Gastrocnemius medialis (tissue), 4 donors: Measurements from ENCODE around the gene GASK1A.

Source experiments
- POLR2A ChIP-seq, 2 donors: fragments of 450-650 bp; IDR thresholded peaks; one replicate each; pipeline ENCODE4 v1.6.1; 2017; ENCODE audit warnings: antibody characterized with exemption in 2 of 2, mild to moderate bottlenecking in 2 of 2, moderate library complexity in 2 of 2
- TF ChIP-seq, protein P1 (sequence below), 5 experiments: fragments of 450-650 bp in 3 of 5; fragments of 200-600 bp in 2 of 5; sonication (generic) in 2 of 5; IDR thresholded peaks in 4 of 5; conservative IDR thresholded peaks in 1 of 5; 1 replicate in 4 of 5; 2 replicates in 1 of 5; pipeline ENCODE4 v1.5.1; 2016 to 2019; ENCODE audit warnings: antibody characterized with exemption in 5 of 5, mild to moderate bottlenecking in 3 of 5, moderate library complexity in 3 of 5

- TF ChIP-seq POLR2A (IDR thresholded peaks at IDR 0.05): no peak
- TF ChIP-seq, protein P1, sequence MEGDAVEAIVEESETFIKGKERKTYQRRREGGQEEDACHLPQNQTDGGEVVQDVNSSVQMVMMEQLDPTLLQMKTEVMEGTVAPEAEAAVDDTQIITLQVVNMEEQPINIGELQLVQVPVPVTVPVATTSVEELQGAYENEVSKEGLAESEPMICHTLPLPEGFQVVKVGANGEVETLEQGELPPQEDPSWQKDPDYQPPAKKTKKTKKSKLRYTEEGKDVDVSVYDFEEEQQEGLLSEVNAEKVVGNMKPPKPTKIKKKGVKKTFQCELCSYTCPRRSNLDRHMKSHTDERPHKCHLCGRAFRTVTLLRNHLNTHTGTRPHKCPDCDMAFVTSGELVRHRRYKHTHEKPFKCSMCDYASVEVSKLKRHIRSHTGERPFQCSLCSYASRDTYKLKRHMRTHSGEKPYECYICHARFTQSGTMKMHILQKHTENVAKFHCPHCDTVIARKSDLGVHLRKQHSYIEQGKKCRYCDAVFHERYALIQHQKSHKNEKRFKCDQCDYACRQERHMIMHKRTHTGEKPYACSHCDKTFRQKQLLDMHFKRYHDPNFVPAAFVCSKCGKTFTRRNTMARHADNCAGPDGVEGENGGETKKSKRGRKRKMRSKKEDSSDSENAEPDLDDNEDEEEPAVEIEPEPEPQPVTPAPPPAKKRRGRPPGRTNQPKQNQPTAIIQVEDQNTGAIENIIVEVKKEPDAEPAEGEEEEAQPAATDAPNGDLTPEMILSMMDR (IDR thresholded peaks at IDR 0.05 in 4 of 5, conservative IDR thresholded peaks at IDR 0.05 in 1 of 5): no peak
Observed at GRCh38 chr3:43055806-43056770, 77.0 kb downstream of the GASK1A start.
